PC-9 (cell line): ENCODE results near the gene TTC29. TPM values are rescaled to one million over a fixed set of nuclear protein-coding genes. Genes with fewer than 3 reads are reported as not detected.
"Not testable (repeated sequence)": the region's sequence is repeated elsewhere in the genome, so short reads cannot be mapped to it uniquely, and the experiment has no call there.

Experiments
- BruUV-seq: library from RNA; stranded (reverse); fragments of 400-500 nt; replicated peaks from 2 replicates; lab custom pipeline; 2021; lab: Mats Ljungman, UMichigan
- CTCF ChIA-PET: fragments of 300-600 bp; sonication (Branson Sonifier 250); formaldehyde crosslinking; loops from one replicate; lab custom pipeline; 2022; ENCODE audit warnings: antibody characterized with exemption; lab: Charles Lee
- POLR2A ChIA-PET: fragments of 300-600 bp; sonication (Branson Sonifier 250); formaldehyde crosslinking; loops from one replicate; lab custom pipeline; 2022; ENCODE audit warnings: antibody characterized with exemption; ENCODE audit not compliant: unreplicated experiment; lab: Charles Lee
- DNase-seq, 2 experiments: peaks; one replicate each; pipeline versions ENCODE4 v3.0.0 to v3.0.0-alpha.2; 2015 to 2022; ENCODE audit warnings: mixed read lengths in 1 of 2
- H2AFZ ChIP-seq: fragments of 200-600 bp; sonication (generic); 2 replicates; pipeline ENCODE4 v1.8.1; 2017; ENCODE audit warnings: antibody characterized with exemption
- H3F3A ChIP-seq: fragments of 200-600 bp; sonication (generic); 2 replicates; pipeline ENCODE4 v1.8.1; 2017; ENCODE audit warnings: antibody characterized with exemption, mild to moderate bottlenecking, low read depth; ENCODE audit not compliant: insufficient read depth
- H3K27ac ChIP-seq: fragments of 200-600 bp; sonication (generic); 2 replicates; pipeline ENCODE4 v1.6.1; 2016; ENCODE audit warnings: mixed run types
- H3K27me3 ChIP-seq: fragments of 200-600 bp; sonication (generic); 2 replicates; pipeline ENCODE4 v1.6.1; 2016; ENCODE audit warnings: low read depth, mixed run types; ENCODE audit not compliant: insufficient read depth
- H3K36me3 ChIP-seq: fragments of 200-600 bp; sonication (generic); 2 replicates; pipeline ENCODE4 v1.6.1; 2016; ENCODE audit warnings: low read depth, mixed run types
- H3K4me1 ChIP-seq: fragments of 200-600 bp; sonication (generic); replicated peaks from 2 replicates; pipeline ENCODE4 v1.6.1; 2016; ENCODE audit warnings: mixed run types; ENCODE audit not compliant: insufficient read depth
- H3K4me2 ChIP-seq: fragments of 200-600 bp; sonication (generic); 2 replicates; pipeline ENCODE4 v1.6.1; 2017; ENCODE audit warnings: mixed run types
- H3K4me3 ChIP-seq: fragments of 200-600 bp; sonication (generic); 2 replicates; pipeline ENCODE4 v1.6.1; 2016; ENCODE audit warnings: mixed run types
- H3K79me2 ChIP-seq: fragments of 200-600 bp; sonication (generic); 2 replicates; pipeline ENCODE4 v1.6.1; 2017; ENCODE audit warnings: low read depth, mixed run types
- H3K9me2 ChIP-seq: fragments of 200-600 bp; sonication (generic); 2 replicates; pipeline ENCODE4 v1.8.1; 2017; ENCODE audit warnings: mild to moderate bottlenecking; ENCODE audit not compliant: insufficient read depth
- H3K9me3 ChIP-seq: fragments of 200-600 bp; sonication (generic); 2 replicates; pipeline ENCODE4 v1.8.1; 2016; ENCODE audit warnings: low read depth; ENCODE audit not compliant: insufficient read depth
- H4K20me1 ChIP-seq: fragments of 200-600 bp; sonication (generic); 2 replicates; pipeline ENCODE4 v1.8.1; 2017; ENCODE audit not compliant: insufficient read depth
- EZH2 ChIP-seq: fragments of 200-600 bp; sonication (generic); IDR thresholded peaks from 2 replicates; pipeline ENCODE4 v1.8.0; 2017; ENCODE audit warnings: antibody characterized with exemption, low read depth
- intact Hi-C: fragments of 100-400 bp; cut with micrococcal nuclease; formaldehyde crosslinking; loops from one replicate; pipeline ENCODE4 v1.10.0; 2022; ENCODE audit not compliant: unreplicated experiment
- total RNA-seq: library from RNA; stranded (reverse); gene quantifications from 2 replicates; pipeline ENCODE4 v1.2.3, GENCODE V29; 2021
- TF ChIP-seq, protein P1 (sequence below): fragments of 200-600 bp; sonication (generic); conservative IDR thresholded peaks from 2 replicates; pipeline ENCODE4 v1.6.1; 2017; ENCODE audit warnings: mixed run types, antibody characterized with exemption, mild to moderate bottlenecking, moderate library complexity

TTC29 gene
- total RNA-seq, 1 experiment from 2014 or later: not detected

- intact Hi-C loops: no loop called here
Observed at GRCh38 chr4:146742416-146742815, 203.2 kb downstream of the TTC29 start.

GRCh38 chr4:146739182-146739581, 206.5 kb downstream of the TTC29 start:
- no peak for DNase-seq
- POLR2A ChIA-PET: no interaction called here
- Histone ChIP-seq H3K9me3 (no peaks in the 10 kb centered on the region), H3K36me3 (no peaks in the 10 kb centered on the region), H3K9me2 (no peaks in the 10 kb centered on the region), H3F3A (no peaks in the 10 kb centered on the region), H4K20me1 (no peaks in the 10 kb centered on the region), H3K27me3 (no peaks in the 10 kb centered on the region), H2AFZ (no peak overlapping the region), H3K27ac (no peak overlapping the region), H3K4me3 (no peak overlapping the region), H3K4me1 (no peaks in the 10 kb centered on the region), H3K79me2 (no peaks in the 10 kb centered on the region), H3K4me2 (no peak overlapping the region)
- CTCF ChIA-PET: no interaction called here
- no peak for TF ChIP-seq EZH2
- TF ChIP-seq, protein P1, sequence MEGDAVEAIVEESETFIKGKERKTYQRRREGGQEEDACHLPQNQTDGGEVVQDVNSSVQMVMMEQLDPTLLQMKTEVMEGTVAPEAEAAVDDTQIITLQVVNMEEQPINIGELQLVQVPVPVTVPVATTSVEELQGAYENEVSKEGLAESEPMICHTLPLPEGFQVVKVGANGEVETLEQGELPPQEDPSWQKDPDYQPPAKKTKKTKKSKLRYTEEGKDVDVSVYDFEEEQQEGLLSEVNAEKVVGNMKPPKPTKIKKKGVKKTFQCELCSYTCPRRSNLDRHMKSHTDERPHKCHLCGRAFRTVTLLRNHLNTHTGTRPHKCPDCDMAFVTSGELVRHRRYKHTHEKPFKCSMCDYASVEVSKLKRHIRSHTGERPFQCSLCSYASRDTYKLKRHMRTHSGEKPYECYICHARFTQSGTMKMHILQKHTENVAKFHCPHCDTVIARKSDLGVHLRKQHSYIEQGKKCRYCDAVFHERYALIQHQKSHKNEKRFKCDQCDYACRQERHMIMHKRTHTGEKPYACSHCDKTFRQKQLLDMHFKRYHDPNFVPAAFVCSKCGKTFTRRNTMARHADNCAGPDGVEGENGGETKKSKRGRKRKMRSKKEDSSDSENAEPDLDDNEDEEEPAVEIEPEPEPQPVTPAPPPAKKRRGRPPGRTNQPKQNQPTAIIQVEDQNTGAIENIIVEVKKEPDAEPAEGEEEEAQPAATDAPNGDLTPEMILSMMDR: no peak
- intact Hi-C loops: no loop called here
- BruUV-seq: no TSS peak

More at GRCh38 chr4:146742416-146742815, 203.2 kb downstream of the TTC29 start:
- Histone ChIP-seq H2AFZ (no peak overlapping the region), H3K4me3 (no peak overlapping the region), H3K9me2 (no peaks in the 10 kb centered on the region), H3K4me1 (no peaks in the 10 kb centered on the region), H3K79me2 (no peaks in the 10 kb centered on the region), H3K4me2 (no peak overlapping the region), H3K27me3 (no peaks in the 10 kb centered on the region), H3K36me3 (no peaks in the 10 kb centered on the region), H4K20me1 (no peaks in the 10 kb centered on the region), H3K27ac (no peak overlapping the region), H3K9me3 (no peaks in the 10 kb centered on the region), H3F3A (no peaks in the 10 kb centered on the region)
- no peak for DNase-seq
- ChIA-PET POLR2A (no interaction called here), CTCF (no interaction called here)
- TF ChIP-seq, protein P1: no peak
- TF ChIP-seq EZH2: no peak
- no TSS peak for BruUV-seq

DNA sequence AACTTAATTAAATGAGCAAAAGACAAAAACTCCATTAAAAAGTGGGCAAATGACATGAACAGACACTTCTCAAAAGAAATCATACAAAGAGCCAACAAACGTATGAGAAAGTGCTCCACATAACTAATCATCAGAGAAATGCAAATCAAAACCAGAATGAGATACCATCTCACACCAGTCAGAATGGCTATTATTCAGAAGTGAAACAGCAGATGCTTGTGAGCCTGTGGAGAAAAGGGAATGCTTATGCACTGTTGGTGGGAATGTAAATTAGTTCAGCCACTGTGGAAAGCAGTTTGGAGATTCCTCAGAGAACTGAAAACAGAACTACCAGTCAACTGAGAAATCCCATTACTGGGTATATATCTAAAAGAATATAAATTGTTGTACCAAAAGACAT, 222.1 kb downstream of the TTC29 start:
- H3K4me3 ChIP-seq, DNase-seq, H2AFZ ChIP-seq, H3K79me2 ChIP-seq, H3K9me3 ChIP-seq, H3K4me1 ChIP-seq, POLR2A ChIA-PET, H3K27ac ChIP-seq, intact Hi-C loops, H3K27me3 ChIP-seq, H3K9me2 ChIP-seq, H3K4me2 ChIP-seq, H4K20me1 ChIP-seq, H3K36me3 ChIP-seq, BruUV-seq, CTCF ChIA-PET, H3F3A ChIP-seq: not testable (repeated sequence)

GRCh38 chr4:146709956-146710355, 235.7 kb downstream of the TTC29 start:
- Histone ChIP-seq H3K9me2 (no peaks in the 10 kb centered on the region), H3K27me3 (no peaks in the 10 kb centered on the region), H3K4me2 (no peak overlapping the region), H3K4me1 (no peaks in the 10 kb centered on the region), H2AFZ (no peak overlapping the region), H4K20me1 (no peaks in the 10 kb centered on the region), H3K79me2 (no peaks in the 10 kb centered on the region), H3K27ac (no peak overlapping the region), H3K4me3 (no peak overlapping the region), H3F3A (no peaks in the 10 kb centered on the region), H3K36me3 (no peaks in the 10 kb centered on the region), H3K9me3 (no peaks in the 10 kb centered on the region)
- intact Hi-C loops: no loop called here
- no peak for DNase-seq
- ChIA-PET CTCF (no interaction called here), POLR2A (no interaction called here)
- no TSS peak for BruUV-seq
- TF ChIP-seq EZH2: no peak
- TF ChIP-seq, protein P1: no peak
